GM12872 (cell line): ENCODE measurements around the gene GFOD1.

ENCODE experiments used
- CTCF ChIP-seq: IDR thresholded peaks from 3 replicates; pipeline ENCODE4 v1.5.1; 2011; ENCODE audit warnings: low read depth, mild to moderate bottlenecking, low read length, moderate library complexity; ENCODE audit not compliant: insufficient read depth

GFOD1 gene

GRCh38 chr6:13472099-13472498 is 15.3 kb downstream of the GFOD1 start:
- TF ChIP-seq CTCF = no peak

- no peak for TF ChIP-seq CTCF
Measured at GRCh38 chr6:13471184-13471583, 16.2 kb downstream of the GFOD1 start.

GRCh38 chr6:13470238-13471140 is 16.9 kb downstream of the GFOD1 start:
- TF ChIP-seq CTCF = no peak

- TF ChIP-seq CTCF = no peak
Measured at GRCh38 chr6:13469693-13470092, 17.7 kb downstream of the GFOD1 start.

GRCh38 chr6:13468839-13469238 is 18.6 kb downstream of the GFOD1 start:
- TF ChIP-seq CTCF = no peak

- no peak for TF ChIP-seq CTCF
Measured at GRCh38 chr6:13467216-13467600, 20.2 kb downstream of the GFOD1 start.

GRCh38 chr6:13466304-13467215 is 20.8 kb downstream of the GFOD1 start:
- no peak for TF ChIP-seq CTCF
